ENCODE results near the gene RFX1.
"Not testable (repeated sequence)": the region's sequence is repeated elsewhere in the genome, so short reads cannot be mapped to it uniquely, and the experiment has no call there.

Gene RFX1

DNA sequence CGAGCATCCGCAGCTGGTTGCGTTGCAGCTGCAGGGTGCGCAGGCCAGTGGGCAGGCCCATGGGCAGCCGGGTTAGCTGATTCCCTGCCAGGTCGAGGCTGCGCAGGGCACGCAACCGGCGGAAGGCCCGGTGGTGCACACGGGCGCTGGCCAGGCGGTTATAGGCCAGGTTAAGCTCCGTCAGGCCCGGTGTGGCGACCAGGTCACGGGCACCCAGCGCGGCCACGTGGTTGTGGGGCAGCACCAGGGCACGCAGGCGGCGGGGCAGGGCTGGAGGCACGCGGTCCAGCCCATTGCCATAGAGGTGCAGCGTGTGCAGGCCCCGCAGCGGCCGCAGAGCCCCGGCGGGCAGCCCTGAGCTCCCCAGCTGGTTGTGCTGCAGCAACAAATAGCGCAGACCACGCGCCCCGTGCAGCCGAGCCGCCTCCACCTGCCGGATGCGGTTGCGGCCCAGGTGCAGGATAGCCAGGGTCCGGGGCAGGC lies 73.2 kb downstream of the RFX1 start:
- no peak for DNase-seq

DNA sequence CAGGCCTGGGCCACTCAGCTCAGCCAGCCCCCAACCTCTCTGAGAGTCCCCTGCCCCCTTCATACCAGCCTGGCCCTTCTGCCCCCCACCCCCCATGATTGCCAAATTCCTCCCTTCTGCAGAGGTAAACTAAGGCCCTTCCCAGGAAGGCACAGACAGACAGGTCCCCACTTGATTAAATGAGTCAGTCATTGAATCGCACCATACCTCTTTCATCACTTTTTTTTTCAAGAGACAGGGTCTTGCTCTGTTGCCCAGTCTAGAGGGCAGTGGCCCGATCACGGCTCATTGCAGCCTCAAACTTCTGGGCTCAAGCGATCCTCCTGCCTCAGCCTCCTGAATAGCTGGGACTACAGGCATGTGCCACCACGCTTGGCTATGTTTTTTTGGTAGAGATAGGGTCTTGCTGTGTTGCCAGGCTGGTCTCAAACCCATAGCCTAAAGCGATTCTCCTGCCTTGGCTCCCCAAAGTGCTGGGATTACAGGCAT lies 73.9 kb downstream of the RFX1 start:
- no peak for DNase-seq

DNA sequence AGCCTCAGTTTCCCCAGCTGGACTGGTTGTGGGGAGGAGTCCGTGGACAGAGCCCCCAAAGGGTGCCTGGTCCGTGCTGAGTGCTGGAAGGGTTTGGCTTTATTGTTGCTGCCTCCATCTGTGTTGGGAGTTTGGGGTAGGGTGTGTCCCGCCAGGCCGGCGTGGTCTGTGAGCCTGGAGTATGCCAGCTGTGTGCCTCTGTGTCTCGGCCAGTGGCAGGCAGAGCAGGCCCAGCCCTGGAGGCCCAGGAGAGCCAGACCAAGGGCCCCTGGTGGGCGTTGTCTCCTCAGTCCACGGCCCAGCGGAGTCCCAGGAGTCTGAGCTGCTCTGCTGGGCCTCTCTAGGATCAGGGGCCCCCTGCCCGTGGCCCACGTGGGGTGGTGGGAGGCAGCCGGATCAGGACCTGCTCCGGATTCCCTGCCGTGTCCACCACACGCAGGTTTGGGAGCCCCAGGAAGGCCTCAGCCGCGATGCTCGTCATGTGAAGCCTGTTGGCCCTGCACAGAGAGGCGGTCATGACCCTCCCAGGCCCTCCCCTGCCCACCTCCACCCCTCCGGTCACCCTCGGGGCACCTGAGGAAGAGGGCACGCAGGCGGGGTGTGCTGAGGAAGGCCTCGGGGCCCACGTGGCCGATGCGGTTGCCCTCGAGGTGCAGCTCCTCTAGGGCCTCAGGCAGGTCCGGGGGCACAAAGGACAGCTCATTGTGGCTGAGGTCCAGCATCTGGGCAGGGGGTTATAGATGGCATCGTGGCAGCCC lies 74.5 kb downstream of the RFX1 start:
- no peak for DNase-seq

DNA sequence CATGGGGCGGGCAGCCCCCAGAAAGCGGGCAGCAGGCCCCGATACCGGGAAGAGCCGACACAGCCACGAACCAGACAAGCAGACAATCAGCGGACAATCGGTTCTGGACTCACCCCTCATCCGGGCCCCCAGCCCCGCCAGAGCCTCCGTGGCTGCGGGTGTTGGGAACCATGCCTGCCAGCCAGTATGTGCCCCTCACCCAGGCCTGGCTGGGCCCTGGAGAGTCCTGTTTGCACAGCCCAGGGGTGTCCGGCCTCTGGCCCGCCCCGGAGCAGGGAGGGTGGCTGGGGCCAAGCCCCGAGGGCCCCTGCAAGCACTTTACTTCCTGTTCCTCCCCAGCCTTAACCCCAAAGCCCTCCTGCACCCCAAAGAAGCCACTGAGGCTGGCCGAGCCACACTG lies 75.7 kb downstream of the RFX1 start:
- no peak for DNase-seq

DNA sequence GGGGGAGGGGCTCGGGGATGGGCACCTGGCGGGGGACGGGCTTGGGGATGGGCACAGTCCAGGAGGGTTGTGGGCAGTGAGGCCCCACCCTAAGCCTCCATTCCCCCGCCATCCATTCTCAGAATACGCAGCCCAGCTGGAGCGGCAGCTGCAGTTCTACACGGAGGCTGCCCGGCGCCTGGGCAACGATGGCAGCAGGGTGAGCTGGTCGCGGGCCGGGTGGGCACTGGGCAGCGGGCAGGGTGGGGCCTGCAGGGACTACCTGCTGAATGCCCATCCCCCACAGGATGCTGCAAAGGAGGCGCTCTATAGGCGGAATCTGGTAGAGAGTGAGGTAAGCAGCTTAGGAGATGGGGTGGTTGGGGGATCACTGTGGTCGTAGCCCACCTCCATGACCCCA lies 76.2 kb downstream of the RFX1 start:
- DNase-seq = no peak

DNA sequence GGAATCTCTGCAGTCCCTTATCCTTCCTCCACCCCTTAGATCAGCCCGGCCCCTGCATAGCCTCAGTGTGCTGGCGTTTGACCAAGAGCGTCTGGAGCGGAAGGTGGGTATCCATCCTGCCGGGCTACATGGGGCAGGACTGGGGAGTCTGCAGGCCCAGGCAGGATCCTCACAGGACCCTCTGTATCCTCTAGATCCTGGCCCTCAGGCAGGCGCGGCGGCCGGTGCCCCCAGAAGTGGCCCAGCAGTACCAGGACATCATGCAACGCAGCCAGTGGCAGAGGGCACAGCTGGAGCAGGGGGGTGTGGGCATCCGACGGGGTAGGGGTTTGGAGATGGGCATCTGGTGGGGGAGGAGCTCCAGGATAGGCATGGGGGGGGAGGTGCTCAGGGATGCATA lies 76.8 kb downstream of the RFX1 start:
- no peak for DNase-seq

DNA sequence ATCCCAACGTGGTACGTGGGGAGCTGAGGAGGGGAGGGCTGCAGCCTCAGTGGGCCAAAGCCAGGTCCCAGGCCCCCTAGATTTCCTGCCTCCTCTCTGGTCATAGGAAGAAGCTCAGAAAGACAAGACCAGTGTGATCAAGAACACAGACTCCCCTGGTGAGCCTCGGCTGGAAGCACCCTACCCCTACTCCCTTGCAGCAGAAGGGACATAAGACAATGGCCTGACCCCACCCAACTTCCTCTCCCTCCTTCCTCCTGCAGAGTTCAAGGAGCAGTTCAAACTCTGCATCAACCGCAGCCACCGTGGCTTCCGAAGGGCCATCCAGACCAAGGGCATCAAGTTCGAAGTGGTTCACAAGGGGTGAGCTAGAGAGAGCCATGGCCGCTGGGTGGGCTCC lies 79.4 kb downstream of the RFX1 start:
- no peak for DNase-seq

DNA sequence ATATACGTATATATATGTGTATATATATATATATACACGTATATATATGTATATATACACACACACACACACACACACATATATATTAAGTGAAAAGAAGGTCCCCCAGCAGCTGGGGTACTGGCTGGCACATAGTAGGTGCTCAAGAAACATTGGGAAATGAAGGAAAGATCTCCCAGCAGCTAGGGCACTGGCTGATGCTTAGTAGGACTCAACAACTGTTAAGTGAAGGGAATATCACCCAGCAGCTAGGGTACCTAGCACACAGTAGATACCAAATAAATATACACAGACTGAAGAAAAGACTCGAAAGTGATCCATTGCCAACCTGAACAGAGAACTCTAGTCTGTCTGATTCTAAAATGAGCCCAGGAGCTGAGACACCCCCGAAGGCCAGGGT lies 80.1 kb downstream of the RFX1 start:
- no peak for DNase-seq

DNA sequence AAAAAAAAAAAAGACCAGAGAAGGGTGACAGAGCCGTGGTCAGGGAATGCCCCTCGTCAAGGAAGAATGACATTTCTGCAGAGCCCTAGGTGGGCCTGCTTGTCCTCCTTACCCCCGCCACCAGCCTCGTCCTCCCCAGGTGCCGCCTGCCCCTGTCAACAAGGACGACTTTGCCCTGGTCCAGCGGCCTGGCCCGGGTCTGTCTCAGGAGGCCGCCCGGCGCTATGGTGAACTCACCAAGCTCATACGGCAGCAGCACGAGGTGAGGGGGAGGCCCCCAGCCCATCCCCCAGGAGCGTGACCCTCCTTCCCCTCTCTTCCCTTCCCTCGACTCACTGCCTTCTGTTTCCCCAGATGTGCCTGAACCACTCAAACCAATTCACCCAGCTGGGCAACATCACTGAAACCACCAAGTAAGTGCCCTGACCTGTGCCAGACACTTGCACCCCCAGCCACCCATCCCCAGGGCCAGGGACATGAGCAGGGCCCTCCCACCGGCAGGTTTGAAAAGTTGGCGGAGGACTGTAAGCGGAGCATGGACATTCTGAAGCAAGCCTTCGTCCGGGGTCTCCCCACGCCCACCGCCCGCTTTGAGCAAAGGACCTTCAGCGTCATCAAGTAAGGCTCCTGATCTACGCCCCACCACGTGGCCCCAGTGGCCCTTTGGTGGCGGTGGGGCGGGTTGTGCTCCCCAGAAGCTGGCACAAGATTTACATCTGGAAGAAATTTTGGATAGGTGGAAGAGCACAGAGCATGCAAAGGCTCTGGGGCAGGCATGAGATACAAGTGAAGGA lies 82.7 kb downstream of the RFX1 start:
- no peak for DNase-seq

DNA sequence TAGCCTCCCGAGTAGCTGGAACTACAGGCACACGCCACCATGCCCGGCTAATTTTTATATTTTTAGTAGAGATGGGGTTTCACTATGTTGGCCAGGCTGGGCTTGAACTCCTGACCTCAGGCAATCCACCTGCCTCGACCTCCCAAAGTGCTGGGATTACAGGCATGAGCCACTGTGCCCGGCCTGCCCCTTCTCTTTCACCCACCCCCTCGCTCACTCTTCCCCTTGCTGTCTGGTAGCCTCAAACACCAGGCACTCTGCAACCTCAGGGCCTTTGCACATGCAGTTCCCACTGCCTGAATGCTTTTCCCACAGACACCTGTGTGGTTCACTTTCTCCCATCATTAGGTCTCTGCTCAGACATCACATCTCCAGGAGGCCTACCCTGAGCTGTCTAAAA lies 84.0 kb downstream of the RFX1 start:
- not testable (repeated sequence) for DNase-seq

DNA sequence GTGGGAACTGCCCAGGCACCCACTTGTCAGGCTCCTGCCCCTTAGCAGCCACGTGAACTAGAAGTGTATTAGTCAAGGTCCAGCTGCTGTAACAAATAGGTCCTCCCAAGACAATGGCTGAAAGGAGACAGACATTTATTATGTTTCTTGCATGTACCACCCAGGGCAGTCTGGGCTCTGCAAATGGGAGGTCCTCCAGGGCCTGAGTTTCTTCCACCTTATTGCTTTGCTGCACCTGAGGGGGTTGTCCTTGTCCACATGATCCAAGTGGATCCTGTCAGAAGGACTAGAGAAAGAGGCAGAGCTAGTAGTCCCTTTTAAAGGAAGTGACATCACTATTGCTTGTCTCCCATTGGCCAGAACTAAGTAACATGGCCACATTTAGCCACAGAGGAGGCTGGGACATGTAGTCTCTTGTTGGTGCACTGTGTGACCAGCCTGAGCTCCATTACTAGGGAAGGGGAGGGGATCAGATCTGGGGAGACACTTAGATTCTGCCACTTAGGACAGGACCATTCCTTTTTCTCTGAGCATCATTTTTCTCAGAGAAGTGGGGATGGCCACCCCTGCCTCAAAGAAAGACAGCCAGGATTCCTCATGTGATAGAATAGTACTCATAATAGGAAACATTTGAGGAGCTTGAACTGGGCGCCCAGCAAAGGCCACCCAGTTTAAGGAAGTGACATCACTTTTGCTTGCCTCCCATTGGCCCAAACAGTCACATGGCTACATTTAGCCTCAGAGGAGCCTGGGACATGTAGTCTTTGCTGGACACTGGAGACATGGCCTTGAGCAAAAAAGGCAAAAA lies 85.0 kb downstream of the RFX1 start:
- peak in 1 of 2 experiments; percentile 43 for DNase-seq

DNA sequence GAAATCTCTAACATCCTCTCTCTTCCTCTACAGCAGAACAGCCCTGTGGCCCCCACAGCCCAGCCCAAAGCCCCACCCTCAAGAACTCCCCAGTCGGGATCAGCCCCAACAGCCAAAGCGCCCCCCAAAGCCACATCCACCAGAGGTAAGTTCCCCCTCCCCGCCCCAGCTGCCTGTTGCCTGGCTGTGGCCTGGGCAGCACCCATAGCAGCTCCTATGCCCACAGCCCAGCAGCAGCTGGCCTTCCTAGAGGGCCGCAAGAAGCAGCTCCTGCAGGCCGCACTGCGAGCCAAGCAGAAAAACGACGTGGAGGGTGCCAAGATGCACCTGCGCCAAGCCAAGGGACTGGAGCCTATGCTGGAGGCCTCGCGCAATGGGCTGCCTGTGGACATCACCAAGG lies 85.6 kb downstream of the RFX1 start:
- no peak for DNase-seq

DNA sequence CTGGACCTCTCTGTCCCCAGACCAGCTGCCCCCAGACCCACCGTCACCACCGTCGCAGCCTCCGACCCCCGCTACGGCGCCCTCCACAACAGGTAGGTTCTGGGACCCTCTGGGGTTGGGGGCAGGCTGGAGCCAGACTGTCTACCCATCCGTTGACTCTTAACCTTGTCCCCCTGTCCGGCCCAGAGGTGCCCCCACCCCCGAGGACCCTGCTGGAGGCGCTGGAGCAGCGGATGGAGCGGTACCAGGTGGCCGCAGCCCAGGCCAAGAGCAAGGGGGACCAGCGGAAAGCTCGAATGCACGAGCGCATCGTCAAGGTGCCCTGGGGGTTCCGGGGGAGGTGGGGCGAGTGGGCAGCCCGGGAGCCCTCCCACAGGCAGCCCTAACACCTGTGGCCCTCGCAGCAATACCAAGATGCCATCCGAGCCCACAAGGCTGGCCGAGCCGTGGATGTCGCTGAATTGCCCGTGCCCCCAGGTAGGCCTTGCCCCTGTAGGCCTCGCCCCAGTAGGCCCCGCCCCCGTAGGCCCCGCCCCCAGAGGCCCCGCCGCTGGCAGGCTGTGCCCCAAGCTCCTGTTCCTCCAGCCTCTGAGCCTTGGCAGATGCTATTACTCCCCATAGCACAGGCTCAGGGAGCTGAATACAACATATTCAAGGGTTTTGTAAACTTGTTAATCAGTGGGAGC lies 87.3 kb downstream of the RFX1 start:
- DNase-seq = no peak

DNA sequence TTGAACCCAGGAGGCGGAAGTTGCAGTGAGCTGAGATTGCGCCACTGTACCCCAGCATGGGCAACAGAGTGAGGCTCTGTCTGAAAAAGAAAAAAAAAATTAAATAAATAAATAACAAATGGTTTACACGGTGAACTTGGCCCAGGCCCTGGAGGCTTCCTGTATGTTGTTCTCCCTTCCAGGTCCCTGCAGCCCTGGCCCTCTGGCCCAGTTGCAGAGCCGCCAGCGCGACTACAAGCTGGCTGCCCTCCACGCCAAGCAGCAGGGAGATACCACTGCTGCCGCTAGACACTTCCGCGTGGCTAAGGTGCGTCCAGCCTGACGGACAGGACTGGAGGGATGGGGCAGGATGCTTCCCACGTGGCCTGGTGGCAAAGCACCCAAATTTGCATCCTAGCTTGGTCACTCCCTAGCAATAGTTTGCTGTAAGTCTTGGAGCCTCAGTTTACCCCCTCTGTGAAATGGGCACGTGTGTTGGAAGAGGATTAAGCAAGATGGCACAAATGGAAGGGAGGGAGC lies 88.2 kb downstream of the RFX1 start:
- DNase-seq = no peak

DNA sequence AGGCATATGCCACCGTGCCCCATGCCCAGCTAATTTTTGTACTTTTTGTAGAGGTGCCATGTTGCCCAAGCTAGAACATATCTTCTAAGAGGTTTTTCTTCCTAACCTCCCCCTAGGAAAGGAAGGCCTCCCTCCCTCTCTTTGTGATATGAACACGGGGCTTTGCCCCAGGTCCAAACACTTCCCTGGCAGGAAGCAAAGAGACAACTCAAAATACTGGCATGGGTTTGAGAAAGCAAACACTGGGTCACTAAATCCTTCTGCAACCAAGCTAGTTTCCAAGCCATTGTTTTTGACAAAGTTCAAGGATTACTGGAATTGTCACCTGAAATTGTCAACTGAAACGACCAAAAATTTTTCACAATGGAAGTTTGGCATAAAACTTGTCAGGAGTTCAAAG lies 91.3 kb downstream of the RFX1 start:
- no peak for DNase-seq

DNA sequence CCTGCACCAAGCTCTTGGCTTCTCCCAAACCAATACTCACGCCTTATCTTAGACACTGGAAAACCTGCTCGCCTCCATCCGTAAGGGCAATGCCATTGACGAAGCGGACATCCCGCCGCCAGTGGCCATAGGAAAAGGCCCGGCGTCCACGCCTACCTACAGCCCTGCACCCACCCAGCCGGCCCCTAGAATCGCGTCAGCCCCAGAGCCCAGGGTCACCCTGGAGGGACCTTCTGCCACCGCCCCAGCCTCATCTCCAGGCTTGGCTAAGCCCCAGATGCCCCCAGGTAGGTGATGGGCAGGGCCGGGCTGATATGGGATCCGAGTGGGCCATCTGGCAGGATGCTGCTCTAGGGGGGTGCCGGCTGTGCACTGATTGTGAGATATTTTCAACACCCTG lies 92.8 kb downstream of the RFX1 start:
- no peak for DNase-seq

All from NCI-H2081 (cell line).